ENCODE results near the gene ELK4. TPM values are rescaled to one million over a fixed set of nuclear protein-coding genes. Genes with fewer than 3 reads are reported as not detected.
A peak's percentile ranks its signal among the peaks of the same experiment; 100 is the strongest.

ELK4 gene
- total and polyA plus RNA-seq, 10 donors, result 8.5 to 109 (median 53.5) TPM

DNA sequence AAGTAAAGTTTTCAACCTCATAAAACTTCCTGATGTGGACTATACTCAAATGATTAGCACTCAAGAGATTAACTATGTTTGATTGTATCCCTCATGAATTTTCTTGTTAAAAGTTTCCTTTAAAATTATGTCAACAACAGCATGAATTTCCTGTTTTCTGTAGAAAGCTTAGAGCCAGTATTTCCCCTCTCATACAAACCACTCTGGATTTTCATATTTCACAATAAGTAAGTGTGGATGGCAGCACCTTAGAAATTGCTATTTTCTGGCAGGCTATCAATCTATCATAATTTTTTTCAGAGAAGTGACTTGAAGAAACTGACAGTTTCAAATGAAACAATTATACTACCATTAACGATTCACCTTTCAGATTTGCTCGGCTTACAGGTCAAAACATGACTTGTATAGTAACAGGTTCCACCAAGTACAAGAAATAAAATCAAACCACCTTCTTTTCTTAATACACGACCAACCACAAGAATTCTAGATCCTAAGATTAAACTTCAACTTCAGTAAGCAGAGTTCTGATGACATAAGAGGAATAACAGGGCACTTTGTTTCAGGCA is 20.8 kb downstream of the ELK4 start:
- no peaks in the 10 kb centered on the region for H3K27me3 ChIP-seq (replicated peaks in 1 of 7)
- H3K27ac ChIP-seq, result peak overlapping the region in 1 of 8 donors; percentile 12
- no peak for DNase-seq
- H3K4me1 ChIP-seq, result peaks cover 0 to 55% (median 13%) of the 10 kb centered on the region in 6 donors
- peaks cover under 1 to 99% (median 37%) of the 10 kb centered on the region in 6 donors for H3K36me3 ChIP-seq
- TF ChIP-seq, protein P1, sequence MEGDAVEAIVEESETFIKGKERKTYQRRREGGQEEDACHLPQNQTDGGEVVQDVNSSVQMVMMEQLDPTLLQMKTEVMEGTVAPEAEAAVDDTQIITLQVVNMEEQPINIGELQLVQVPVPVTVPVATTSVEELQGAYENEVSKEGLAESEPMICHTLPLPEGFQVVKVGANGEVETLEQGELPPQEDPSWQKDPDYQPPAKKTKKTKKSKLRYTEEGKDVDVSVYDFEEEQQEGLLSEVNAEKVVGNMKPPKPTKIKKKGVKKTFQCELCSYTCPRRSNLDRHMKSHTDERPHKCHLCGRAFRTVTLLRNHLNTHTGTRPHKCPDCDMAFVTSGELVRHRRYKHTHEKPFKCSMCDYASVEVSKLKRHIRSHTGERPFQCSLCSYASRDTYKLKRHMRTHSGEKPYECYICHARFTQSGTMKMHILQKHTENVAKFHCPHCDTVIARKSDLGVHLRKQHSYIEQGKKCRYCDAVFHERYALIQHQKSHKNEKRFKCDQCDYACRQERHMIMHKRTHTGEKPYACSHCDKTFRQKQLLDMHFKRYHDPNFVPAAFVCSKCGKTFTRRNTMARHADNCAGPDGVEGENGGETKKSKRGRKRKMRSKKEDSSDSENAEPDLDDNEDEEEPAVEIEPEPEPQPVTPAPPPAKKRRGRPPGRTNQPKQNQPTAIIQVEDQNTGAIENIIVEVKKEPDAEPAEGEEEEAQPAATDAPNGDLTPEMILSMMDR (IDR thresholded peaks at IDR 0.05 in 8 of 11, conservative IDR thresholded peaks at IDR 0.05 in 3 of 11), result no peak
- TF ChIP-seq POLR2AphosphoS5 (IDR thresholded peaks at IDR 0.05) (no peak), POLR2A (IDR thresholded peaks at IDR 0.05) (no peak)
- H3K4me3 ChIP-seq, result no peak overlapping the region
- intact Hi-C loops (cut with DNase I; ENCODE audit: low total_unique reads), result no loop called here
- H3K9me3 ChIP-seq, result no peaks in the 10 kb centered on the region
- WGBS, 5 donors, result 43 to 62% (median 50%) methylated on average over 3 of the region's 3 CpGs

DNA sequence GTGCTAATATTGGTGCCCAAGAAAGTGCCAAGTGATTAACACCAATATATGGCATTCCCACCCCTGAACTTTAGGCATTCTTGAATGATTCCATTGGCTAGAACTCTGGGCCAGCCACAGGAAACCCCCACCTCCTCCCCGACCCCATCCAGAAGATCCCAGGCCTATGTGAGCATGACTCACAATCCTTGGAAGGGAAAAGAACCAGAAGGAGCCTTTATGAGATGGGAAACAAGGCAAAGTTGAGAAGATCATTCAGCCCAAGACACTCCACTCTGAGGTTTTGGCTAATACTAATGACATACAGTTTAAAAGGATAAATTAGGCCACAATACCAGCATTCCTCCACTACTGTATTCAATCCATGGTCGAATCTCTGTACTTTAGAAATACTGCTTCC is 21.8 kb downstream of the ELK4 start:
- intact Hi-C loops (cut with DNase I; ENCODE audit: low total_unique reads), result no loop called here
- H3K36me3 ChIP-seq, result peaks cover 0 to 99% (median 27%) of the 10 kb centered on the region in 6 donors

DNA sequence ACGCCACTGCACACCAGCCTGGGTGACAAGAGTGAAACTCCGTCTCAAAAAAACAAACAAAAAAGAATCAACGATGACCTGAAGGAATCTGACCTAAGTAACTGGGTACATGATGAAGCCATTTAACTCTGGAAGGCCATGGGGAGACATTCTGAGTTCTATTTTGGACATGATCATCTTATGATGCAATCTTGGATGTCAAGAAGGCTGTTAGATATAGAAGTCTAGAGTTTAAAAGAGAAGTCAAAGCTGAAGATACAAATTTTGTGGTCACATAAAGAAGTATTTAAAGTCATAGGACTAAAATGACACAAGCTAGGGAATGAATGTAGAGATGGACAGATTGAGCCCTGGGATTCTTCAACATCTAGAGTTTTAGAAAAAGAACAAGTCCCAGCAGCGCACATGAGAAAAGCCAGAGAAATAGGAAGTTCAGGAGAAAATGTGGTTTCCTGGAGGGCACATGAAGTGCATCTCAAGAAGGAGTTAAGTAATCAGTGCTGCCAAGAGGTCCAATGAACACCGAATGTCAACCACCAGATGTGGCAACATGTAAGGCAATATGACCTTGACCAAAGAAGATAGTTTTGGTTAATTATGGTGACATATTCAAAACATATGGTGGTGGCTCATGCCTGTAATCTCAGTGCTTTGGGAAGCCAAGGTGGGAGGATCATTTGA is 26.8 kb downstream of the ELK4 start:
- H3K9me3 ChIP-seq, result no peaks in the 10 kb centered on the region
- H3K27ac ChIP-seq, result peak overlapping the region in 1 of 8 donors; percentile 4
- 67 to 75% (median 73%) methylated on average over 5 of the region's 5 CpGs for WGBS, 5 donors
- H3K36me3 ChIP-seq, result peaks cover 0 to 93% (median 9%) of the 10 kb centered on the region in 6 donors
- DNase-seq, result no peak
- H3K27me3 ChIP-seq (replicated peaks in 1 of 7), result no peaks in the 10 kb centered on the region
- H3K4me1 ChIP-seq, result peaks cover 0 to 31% (median 13%) of the 10 kb centered on the region in 6 donors
- intact Hi-C loops (cut with DNase I; ENCODE audit: low total_unique reads), result no loop called here
- no peak for TF ChIP-seq POLR2AphosphoS5 (IDR thresholded peaks at IDR 0.05)
- TF ChIP-seq POLR2A (IDR thresholded peaks at IDR 0.05), result no peak
- TF ChIP-seq, protein P1 (IDR thresholded peaks at IDR 0.05 in 8 of 11, conservative IDR thresholded peaks at IDR 0.05 in 3 of 11), result no peak
- no peak overlapping the region for H3K4me3 ChIP-seq

More for the DNA sequence above, 21.8 kb downstream of the ELK4 start:
- Histone ChIP-seq H3K4me3 (no peak overlapping the region), H3K4me1 (peaks cover 0 to 63% (median 21%) of the 10 kb centered on the region in 6 donors), H3K27me3 (replicated peaks in 1 of 7) (no peaks in the 10 kb centered on the region), H3K9me3 (no peaks in the 10 kb centered on the region), H3K27ac (peak overlapping the region in 1 of 8 donors; percentile 16)
- TF ChIP-seq POLR2A (IDR thresholded peaks at IDR 0.05), result no peak
- TF ChIP-seq POLR2AphosphoS5 (IDR thresholded peaks at IDR 0.05), result no peak
- TF ChIP-seq, protein P1 (IDR thresholded peaks at IDR 0.05 in 8 of 11, conservative IDR thresholded peaks at IDR 0.05 in 3 of 11), result no peak
- DNase-seq, result no peak
- WGBS, 5 donors, result 73 to 89% (median 79%) methylated on average over 2 of the region's 2 CpGs

DNA sequence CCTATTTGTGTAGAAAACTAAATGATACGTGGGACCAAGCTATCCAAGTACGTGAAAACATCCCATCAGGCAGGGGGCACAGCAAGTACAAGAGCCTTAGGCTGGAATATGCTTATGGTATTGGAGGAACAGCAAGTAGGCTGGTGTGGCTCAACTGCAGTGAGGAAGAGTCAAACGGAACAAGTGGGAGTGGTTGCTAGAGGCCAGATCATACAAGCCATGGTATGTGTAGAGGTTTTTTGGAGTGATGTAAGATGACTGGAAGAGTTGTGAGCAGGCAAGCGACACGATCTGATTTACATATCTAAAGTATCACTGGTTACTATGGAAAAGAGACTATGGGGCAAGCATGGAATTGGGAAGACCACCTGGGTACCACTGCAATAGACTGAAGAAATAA is 27.8 kb downstream of the ELK4 start:
- H3K27me3 ChIP-seq (replicated peaks in 1 of 7), result no peaks in the 10 kb centered on the region
- no peak overlapping the region for H3K27ac ChIP-seq
- intact Hi-C loops (cut with DNase I; ENCODE audit: low total_unique reads), result no loop called here
- peaks cover 0 to 93% (median 10%) of the 10 kb centered on the region in 6 donors for H3K36me3 ChIP-seq
- WGBS, 5 donors, result 89 to 95% (median 90%) methylated on average over 5 of the region's 5 CpGs
- H3K9me3 ChIP-seq, result no peaks in the 10 kb centered on the region
- no peak for DNase-seq
- H3K4me1 ChIP-seq, result peaks cover 0 to 37% (median 13%) of the 10 kb centered on the region in 6 donors
- no peak overlapping the region for H3K4me3 ChIP-seq
- TF ChIP-seq POLR2A (IDR thresholded peaks at IDR 0.05) (no peak), POLR2AphosphoS5 (IDR thresholded peaks at IDR 0.05) (no peak)
- TF ChIP-seq, protein P1 (IDR thresholded peaks at IDR 0.05 in 8 of 11, conservative IDR thresholded peaks at IDR 0.05 in 3 of 11), result no peak
